IMR-90 (cell line): ENCODE results near the gene GDPD5. TPM values are rescaled to one million over a fixed set of nuclear protein-coding genes. Genes with fewer than 3 reads are reported as not detected.

Experiments
- ATAC-seq: fragments of 200-7000 bp; cut with Tn5 transposase; 2 replicates; pipeline ENCODE4 v1.9.1; 2020; ENCODE audit warnings: low read depth, mild to moderate bottlenecking, moderate library complexity
- BruUV-seq: library from RNA; stranded (reverse); fragments of 400-500 nt; replicated peaks from 2 replicates; lab custom pipeline; 2021; lab: Mats Ljungman, UMichigan
- CTCF ChIA-PET: fragments of 300-600 bp; formaldehyde crosslinking; extraction: SDS; loops from one replicate; lab custom pipeline; 2021; ENCODE audit warnings: antibody characterized with exemption; lab: Yijun Ruan, JAX
- POLR2A ChIA-PET: fragments of 300-600 bp; sonication (Branson Sonifier 250); formaldehyde crosslinking; loops from one replicate; lab custom pipeline; 2022; ENCODE audit warnings: antibody characterized with exemption; ENCODE audit not compliant: unreplicated experiment; lab: Charles Lee
- DNase-seq: peaks from one replicate; pipeline ENCODE4 v3.0.0; 2013
- H2AFZ ChIP-seq: replicated peaks from 2 replicates; pipeline ENCODE3; 2013; ENCODE audit warnings: low read length, mild to moderate bottlenecking; ENCODE audit not compliant: poor library complexity
- H2AK5ac ChIP-seq: 2 replicates; pipeline ENCODE4 v1.6.1; 2013; ENCODE audit warnings: low read depth, low read length, inconsistent platforms
- H2AK9ac ChIP-seq: replicated peaks from 2 replicates; pipeline ENCODE3; 2013; ENCODE audit warnings: mild to moderate bottlenecking, low read depth, low read length, moderate library complexity; ENCODE audit not compliant: poor library complexity
- H2BK120ac ChIP-seq: 2 replicates; pipeline ENCODE4 v1.6.1; 2013; ENCODE audit warnings: low read depth, low read length, inconsistent platforms
- H2BK15ac ChIP-seq: 3 replicates; pipeline ENCODE4 v1.6.1; 2013; ENCODE audit warnings: low read depth, low read length, inconsistent platforms
- H2BK20ac ChIP-seq: 2 replicates; pipeline ENCODE4 v1.6.1; 2013; ENCODE audit warnings: low read depth, mild to moderate bottlenecking, inconsistent platforms, low read length, moderate library complexity
- H2BK5ac ChIP-seq: 2 replicates; pipeline ENCODE4 v1.6.1; 2013; ENCODE audit warnings: mild to moderate bottlenecking, low read depth, low read length, inconsistent platforms; ENCODE audit not compliant: poor library complexity, severe bottlenecking
- H3K14ac ChIP-seq: replicated peaks from 2 replicates; pipeline ENCODE4 v1.6.1; 2013; ENCODE audit warnings: low read depth, low read length, inconsistent platforms
- H3K18ac ChIP-seq: 2 replicates; pipeline ENCODE4 v1.6.1; 2013; ENCODE audit warnings: low read depth, low read length, control low read depth
- H3K23ac ChIP-seq: 2 replicates; pipeline ENCODE4 v1.6.1; 2013; ENCODE audit warnings: low read depth, low read length, inconsistent platforms
- H3K27ac ChIP-seq: 2 replicates; pipeline ENCODE4 v1.5.1; 2013; ENCODE audit warnings: mild to moderate bottlenecking, control low read depth, low read length; ENCODE audit not compliant: insufficient read depth
- H3K27me3 ChIP-seq: 2 replicates; pipeline ENCODE4 v1.6.1; 2013; ENCODE audit warnings: low read length; ENCODE audit not compliant: control insufficient read depth, insufficient read depth
- H3K36me3 ChIP-seq: 2 replicates; pipeline ENCODE4 v1.6.1; 2013; ENCODE audit warnings: low read length, mixed read lengths; ENCODE audit not compliant: control insufficient read depth, insufficient read depth
- H3K4ac ChIP-seq: 2 replicates; pipeline ENCODE4 v1.6.1; 2013; ENCODE audit warnings: low read depth, low read length, inconsistent platforms
- H3K4me1 ChIP-seq: 2 replicates; pipeline ENCODE4 v1.6.1; 2013; ENCODE audit warnings: low read length, mixed read lengths; ENCODE audit not compliant: control insufficient read depth, insufficient read depth
- H3K4me2 ChIP-seq: 2 replicates; pipeline ENCODE4 v1.6.1; 2013; ENCODE audit warnings: low read depth, mild to moderate bottlenecking, control low read depth, low read length, moderate library complexity
- H3K4me3 ChIP-seq: 2 replicates; pipeline ENCODE4 v1.5.1; 2013; ENCODE audit warnings: low read depth, mild to moderate bottlenecking, control low read depth, low read length, moderate library complexity; ENCODE audit not compliant: insufficient read depth
- H3K56ac ChIP-seq: 2 replicates; pipeline ENCODE4 v1.6.1; 2013; ENCODE audit warnings: low read length, inconsistent platforms; ENCODE audit not compliant: insufficient read depth; ENCODE audit errors: extremely low read depth
- H3K79me1 ChIP-seq, 2 experiments: 2 replicates each; pipeline ENCODE4 v1.6.1; 2013; ENCODE audit warnings: low read length in 2 of 2, inconsistent platforms in 1 of 2, low read depth in 1 of 2
- H3K9ac ChIP-seq: 2 replicates; pipeline ENCODE4 v1.6.1; 2013; ENCODE audit warnings: low read depth, low read length, control low read depth
- H3K9me1 ChIP-seq: 2 replicates; pipeline ENCODE4 v1.6.1; 2013; ENCODE audit warnings: low read length, inconsistent platforms; ENCODE audit not compliant: insufficient read depth
- H3K9me3 ChIP-seq: 2 replicates; pipeline ENCODE4 v1.6.1; 2013; ENCODE audit warnings: low read length; ENCODE audit not compliant: control insufficient read depth, insufficient read depth
- H4K20me1 ChIP-seq: 2 replicates; pipeline ENCODE4 v1.6.1; 2013; ENCODE audit warnings: low read length, inconsistent platforms; ENCODE audit not compliant: insufficient read depth
- H4K5ac ChIP-seq: 2 replicates; pipeline ENCODE4 v1.6.1; 2013; ENCODE audit warnings: mild to moderate bottlenecking, low read depth, low read length, control low read depth
- H4K8ac ChIP-seq, 2 experiments: 2 replicates each; pipeline ENCODE4 v1.6.1; 2013; ENCODE audit warnings: low read depth in 2 of 2, low read length in 2 of 2, control low read depth in 1 of 2, inconsistent platforms in 1 of 2
- H4K91ac ChIP-seq: 2 replicates; pipeline ENCODE4 v1.6.1; 2013; ENCODE audit warnings: low read depth, low read length, inconsistent platforms; ENCODE audit not compliant: insufficient read depth
- CHD1 ChIP-seq: IDR thresholded peaks from 2 replicates; pipeline ENCODE4 v1.6.1; 2012; ENCODE audit warnings: low read depth, low read length, improper control_type of control experiment
- CTCF ChIP-seq: conservative IDR thresholded peaks from 2 replicates; pipeline ENCODE4 v1.5.1; 2012; ENCODE audit warnings: mild to moderate bottlenecking, low read depth, low read length, improper control_type of control experiment
- MAZ ChIP-seq: IDR thresholded peaks from 2 replicates; pipeline ENCODE4 v1.6.1; 2012; ENCODE audit warnings: low read depth, mild to moderate bottlenecking, low read length, improper control_type of control experiment, moderate library complexity, borderline replicate concordance
- NFE2L2 ChIP-seq: fragments of 150-350 bp; IDR thresholded peaks from 2 replicates; pipeline ENCODE4 v1.6.1; 2016; ENCODE audit warnings: low read depth, mild to moderate bottlenecking, low read length
- POLR2A ChIP-seq: IDR thresholded peaks from 2 replicates; pipeline ENCODE4 v1.6.1; 2012; ENCODE audit warnings: mild to moderate bottlenecking, low read depth, low read length
- RCOR1 ChIP-seq: IDR thresholded peaks from 2 replicates; pipeline ENCODE4 v1.6.1; 2012; ENCODE audit warnings: mild to moderate bottlenecking, low read length, improper control_type of control experiment; ENCODE audit not compliant: insufficient replicate concordance
- RFX5 ChIP-seq: IDR thresholded peaks from 2 replicates; pipeline ENCODE4 v1.8.0; 2012; ENCODE audit warnings: low read depth, mild to moderate bottlenecking, low read length, moderate library complexity
- SMC3 ChIP-seq: fragments of 150-350 bp; IDR thresholded peaks from 2 replicates; pipeline ENCODE4 v1.6.1; 2016; ENCODE audit warnings: low read depth, mild to moderate bottlenecking, antibody characterized with exemption, low read length, moderate library complexity
- WGBS, 2 experiments: methylation state at CpG; one replicate each; pipeline versions ENCODE4 v1.1.5 to v1.1.7; 2013; ENCODE audit warnings: missing lambda C conversion rate in 2 of 2; ENCODE audit not compliant: insufficient read length in 1 of 2; ENCODE audit errors: extremely low coverage in 2 of 2; 5-methylcytosine and 5-hydroxymethylcytosine counted together
- dilution Hi-C: fragments of 300-500 bp; cut with HindIII; formaldehyde crosslinking; loops from one replicate; pipeline ENCODE4 v1.14.3; 2018; ENCODE audit warnings: low sequenced_read_pairs; ENCODE audit not compliant: unreplicated experiment
- in situ Hi-C: fragments of 300-500 bp; cut with MboI; formaldehyde crosslinking; loops from 3 replicates; pipeline ENCODE4 v1.14.3; 2019; ENCODE audit warnings: low sequenced_read_pairs, inconsistent platforms, mixed read lengths
- intact Hi-C: fragments of 100-400 bp; cut with micrococcal nuclease; formaldehyde crosslinking; loops from 2 replicates; pipeline ENCODE4 v1.10.0; 2022
- polyA plus RNA-seq, 3 experiments: library from polyadenylated mRNA; depleted of rRNA; stranded (reverse); fragments of >200 nt; gene quantifications; 2 replicates each; pipeline ENCODE4 v1.2.3, GENCODE V29; 2012; ENCODE audit warnings: low replicate concordance in 1 of 3
- total RNA-seq: library from RNA; depleted of rRNA; stranded (reverse); fragments of >200 nt; gene quantifications from 2 replicates; pipeline ENCODE4 v1.2.3, GENCODE V29; 2012

Gene GDPD5
- total and polyA plus RNA-seq, 2 of the 4 experiments (the other 2 are of a cell fraction), result 2.0 to 7.9 TPM

GRCh38 chr11:75565916-75566762 is 40.4 kb upstream of the GDPD5 start:
- POLR2A ChIA-PET, result interaction anchor here (0.6 to 3.9 kb wide), 4 partner anchors 8 to 176 kb away, joined by 3 to 27 read pairs (median 6); no protein-coding TSS in a partner anchor
- peak overlapping the region; percentile 29; the same call in 1 of the 2 replicates for H3K9ac ChIP-seq
- peak overlapping the region; percentile 29; the same call in 1 of the 2 replicates for H3K4ac ChIP-seq
- in situ Hi-C loops, result no loop called here
- no peak overlapping the region for H3K4me3 ChIP-seq
- peak overlapping the region; percentile 39 for H3K23ac ChIP-seq
- H2AK5ac ChIP-seq, result no peak overlapping the region
- 0 out of 4 replicates have a peak overlapping the region, but pooled peaks of 1 of the 2 experiments have one; percentile 6 for H4K8ac ChIP-seq
- H3K27ac ChIP-seq, result no peak overlapping the region
- peaks cover 62% of the 10 kb centered on the region for H3K36me3 ChIP-seq
- no peak for ATAC-seq
- no peak overlapping the region for H4K5ac ChIP-seq
- H3K4me2 ChIP-seq, result peak overlapping the region; percentile 56
- no peak overlapping the region for H4K91ac ChIP-seq
- H2BK20ac ChIP-seq, result no peak overlapping the region
- DNase-seq, result no peak
- peak overlapping the region; percentile 53 for H2BK5ac ChIP-seq
- intact Hi-C loops, result no loop called here
- TF ChIP-seq POLR2A (no peak), MAZ (no peak), SMC3 (no peak), RCOR1 (no peak), CTCF (no peak), CHD1 (no peak), NFE2L2 (no peak), RFX5 (no peak)
- H4K20me1 ChIP-seq, result peaks cover 89% of the 10 kb centered on the region
- CTCF ChIA-PET, result interaction anchor here (0.6 to 1.7 kb wide), 4 partner anchors 12 to 103 kb away, joined by 3 to 4 read pairs (median 3); partner anchors contain the start of gene MAP6
- H2BK15ac ChIP-seq, result no peak overlapping the region
- H2BK120ac ChIP-seq, result no peak overlapping the region
- H2AK9ac ChIP-seq, result peak overlapping the region; percentile 85
- peaks cover 23 to 69% of the 10 kb centered on the region in 2 experiments for H3K79me1 ChIP-seq
- H2AFZ ChIP-seq, result no peak overlapping the region
- no peaks in the 10 kb centered on the region for H3K27me3 ChIP-seq
- H3K9me3 ChIP-seq, result no peaks in the 10 kb centered on the region
- no peak overlapping the region for H3K56ac ChIP-seq
- no peak overlapping the region for H3K18ac ChIP-seq
- no TSS peak for BruUV-seq
- H3K9me1 ChIP-seq, result peaks cover 1% of the 10 kb centered on the region
- peaks cover 26% of the 10 kb centered on the region for H3K4me1 ChIP-seq
- no peak overlapping the region; the same call in 1 of the 2 replicates for H3K14ac ChIP-seq
- WGBS, 2 experiments, result 92% methylated on average over 30 of the region's 43 CpGs; no CpG with 5 or more reads in 1 of the 2 experiments
- dilution Hi-C loops, result no loop called here
